ENCODE results near the gene SYCP2L.
"Not testable (repeated sequence)": the region's sequence is repeated elsewhere in the genome, so short reads cannot be mapped to it uniquely, and the experiment has no call there.

Gene SYCP2L

GRCh38 chr6:10880366-10880765 is 6.5 kb upstream of the SYCP2L start:
- H3K18ac ChIP-seq (ENCODE audit: low read length): no peak overlapping the region
- WGBS (ENCODE audit: extremely low coverage, insufficient coverage, low lambda C conversion rate): no CpG with 5 or more reads among the region's 2 CpGs
- no peak overlapping the region for H2BK5ac ChIP-seq (ENCODE audit: low read length)
- no peak overlapping the region for H2BK15ac ChIP-seq (replicated peaks; ENCODE audit: low read depth)
- peaks cover 24% of the 10 kb centered on the region for H3K27me3 ChIP-seq (ENCODE audit: insufficient read depth, low read length, poor library complexity)
- H4K8ac ChIP-seq (ENCODE audit: low read depth, low read length): no peak overlapping the region
- no peak for DNase-seq
- no peak overlapping the region for H3K9ac ChIP-seq (ENCODE audit: low read length)
- H3K4ac ChIP-seq (ENCODE audit: low read depth, low read length): no peak overlapping the region
- no peak overlapping the region for H3K23ac ChIP-seq (ENCODE audit: low read length)
- H3K27ac ChIP-seq (ENCODE audit: low read depth, low read length): no peak overlapping the region
- H3K4me3 ChIP-seq (ENCODE audit: low read length): no peak overlapping the region
- H2AK5ac ChIP-seq (ENCODE audit: low read length): no peak overlapping the region
- H3K4me1 ChIP-seq (ENCODE audit: control insufficient read depth, low read depth, low read length): no peaks in the 10 kb centered on the region
- H2BK120ac ChIP-seq (ENCODE audit: low read depth, low read length): no peak overlapping the region
- H4K5ac ChIP-seq (ENCODE audit: low read length): no peak overlapping the region
- no peaks in the 10 kb centered on the region for H3K79me2 ChIP-seq (ENCODE audit: control insufficient read depth, insufficient read depth, low read length)
- H3K79me1 ChIP-seq (ENCODE audit: low read length): no peaks in the 10 kb centered on the region
- no peaks in the 10 kb centered on the region for H3K36me3 ChIP-seq (ENCODE audit: control insufficient read depth, insufficient read depth, low read length)
- no peak overlapping the region for H3K4me2 ChIP-seq (ENCODE audit: low read length)
- H3K56ac ChIP-seq (ENCODE audit: low read length): no peak overlapping the region

GRCh38 chr6:10882253-10882630 is 4.6 kb upstream of the SYCP2L start:
- H2AK5ac ChIP-seq (ENCODE audit: low read length); H3K27ac ChIP-seq (ENCODE audit: low read depth, low read length); H3K4ac ChIP-seq (ENCODE audit: low read depth, low read length); H3K23ac ChIP-seq (ENCODE audit: low read length); H4K5ac ChIP-seq (ENCODE audit: low read length); H3K56ac ChIP-seq (ENCODE audit: low read length); H2BK15ac ChIP-seq (replicated peaks; ENCODE audit: low read depth); H3K79me1 ChIP-seq (ENCODE audit: low read length); H3K4me3 ChIP-seq (ENCODE audit: low read length); H3K4me1 ChIP-seq (ENCODE audit: control insufficient read depth, low read depth, low read length); H3K9ac ChIP-seq (ENCODE audit: low read length); H2BK5ac ChIP-seq (ENCODE audit: low read length); H3K18ac ChIP-seq (ENCODE audit: low read length); H2BK120ac ChIP-seq (ENCODE audit: low read depth, low read length); H4K8ac ChIP-seq (ENCODE audit: low read depth, low read length); H3K79me2 ChIP-seq (ENCODE audit: control insufficient read depth, insufficient read depth, low read length); H3K36me3 ChIP-seq (ENCODE audit: control insufficient read depth, insufficient read depth, low read length): not testable (repeated sequence)
- Histone ChIP-seq H3K4me2 (ENCODE audit: low read length) (peak overlapping the region; percentile 77), H3K27me3 (ENCODE audit: insufficient read depth, low read length, poor library complexity) (peaks cover 24% of the 10 kb centered on the region)
- DNase-seq: peak; percentile 10
- WGBS (ENCODE audit: extremely low coverage, insufficient coverage, low lambda C conversion rate): no CpG with 5 or more reads among the region's 14 CpGs

- Histone ChIP-seq H3K23ac (ENCODE audit: low read length) (no peak overlapping the region), H3K56ac (ENCODE audit: low read length) (peak overlapping the region; percentile 76), H3K4me1 (ENCODE audit: control insufficient read depth, low read depth, low read length) (no peaks in the 10 kb centered on the region), H2BK120ac (ENCODE audit: low read depth, low read length) (no peak overlapping the region), H4K8ac (ENCODE audit: low read depth, low read length) (no peak overlapping the region), H4K5ac (ENCODE audit: low read length) (no peak overlapping the region), H3K79me1 (ENCODE audit: low read length) (no peaks in the 10 kb centered on the region), H3K4me3 (ENCODE audit: low read length) (peak overlapping the region; percentile 18), H3K9ac (ENCODE audit: low read length) (peak overlapping the region; percentile 54), H2BK15ac (replicated peaks; ENCODE audit: low read depth) (no peak overlapping the region), H3K27ac (ENCODE audit: low read depth, low read length) (no peak overlapping the region), H3K4me2 (ENCODE audit: low read length) (peak overlapping the region; percentile 77), H3K27me3 (ENCODE audit: insufficient read depth, low read length, poor library complexity) (peaks cover 24% of the 10 kb centered on the region), H2BK5ac (ENCODE audit: low read length) (no peak overlapping the region), H2AK5ac (ENCODE audit: low read length) (no peak overlapping the region), H3K18ac (ENCODE audit: low read length) (no peak overlapping the region), H3K36me3 (ENCODE audit: control insufficient read depth, insufficient read depth, low read length) (no peaks in the 10 kb centered on the region), H3K4ac (ENCODE audit: low read depth, low read length) (no peak overlapping the region), H3K79me2 (ENCODE audit: control insufficient read depth, insufficient read depth, low read length) (no peaks in the 10 kb centered on the region)
- no CpG with 5 or more reads among the region's 28 CpGs for WGBS (ENCODE audit: extremely low coverage, insufficient coverage, low lambda C conversion rate)
- DNase-seq: peak; percentile 58
Observed at GRCh38 chr6:10882657-10883171, 4.1 kb upstream of the SYCP2L start.

- Histone ChIP-seq H4K5ac (ENCODE audit: low read length) (no peak overlapping the region), H3K56ac (ENCODE audit: low read length) (peak overlapping the region; percentile 39), H3K23ac (ENCODE audit: low read length) (no peak overlapping the region), H2AK5ac (ENCODE audit: low read length) (no peak overlapping the region), H3K79me1 (ENCODE audit: low read length) (no peaks in the 10 kb centered on the region), H2BK5ac (ENCODE audit: low read length) (no peak overlapping the region), H3K27ac (ENCODE audit: low read depth, low read length) (no peak overlapping the region), H2BK15ac (replicated peaks; ENCODE audit: low read depth) (no peak overlapping the region), H3K4me3 (ENCODE audit: low read length) (no peak overlapping the region), H3K79me2 (ENCODE audit: control insufficient read depth, insufficient read depth, low read length) (no peaks in the 10 kb centered on the region), H3K18ac (ENCODE audit: low read length) (no peak overlapping the region), H3K9ac (ENCODE audit: low read length) (no peak overlapping the region), H3K36me3 (ENCODE audit: control insufficient read depth, insufficient read depth, low read length) (no peaks in the 10 kb centered on the region), H3K4ac (ENCODE audit: low read depth, low read length) (no peak overlapping the region), H3K4me1 (ENCODE audit: control insufficient read depth, low read depth, low read length) (no peaks in the 10 kb centered on the region), H2BK120ac (ENCODE audit: low read depth, low read length) (no peak overlapping the region), H4K8ac (ENCODE audit: low read depth, low read length) (no peak overlapping the region), H3K27me3 (ENCODE audit: insufficient read depth, low read length, poor library complexity) (peaks cover 24% of the 10 kb centered on the region), H3K4me2 (ENCODE audit: low read length) (peak overlapping the region; percentile 39)
- WGBS (ENCODE audit: extremely low coverage, insufficient coverage, low lambda C conversion rate): no CpG with 5 or more reads among the region's 51 CpGs
- peak; percentile 27 for DNase-seq
Observed at GRCh38 chr6:10883312-10884244, 3.3 kb upstream of the SYCP2L start.

GRCh38 chr6:10884245-10884972 is 2.4 kb upstream of the SYCP2L start:
- no peak overlapping the region for H3K27ac ChIP-seq (ENCODE audit: low read depth, low read length)
- no peaks in the 10 kb centered on the region for H3K79me2 ChIP-seq (ENCODE audit: control insufficient read depth, insufficient read depth, low read length)
- H2AK5ac ChIP-seq (ENCODE audit: low read length): no peak overlapping the region
- H3K18ac ChIP-seq (ENCODE audit: low read length): no peak overlapping the region
- peak; percentile 36 for DNase-seq
- H2BK120ac ChIP-seq (ENCODE audit: low read depth, low read length): no peak overlapping the region
- no peaks in the 10 kb centered on the region for H3K4me1 ChIP-seq (ENCODE audit: control insufficient read depth, low read depth, low read length)
- H3K4me3 ChIP-seq (ENCODE audit: low read length): no peak overlapping the region
- H3K56ac ChIP-seq (ENCODE audit: low read length): no peak overlapping the region
- H3K4ac ChIP-seq (ENCODE audit: low read depth, low read length): no peak overlapping the region
- peaks cover 24% of the 10 kb centered on the region for H3K27me3 ChIP-seq (ENCODE audit: insufficient read depth, low read length, poor library complexity)
- no peak overlapping the region for H2BK5ac ChIP-seq (ENCODE audit: low read length)
- no CpG with 5 or more reads among the region's 24 CpGs for WGBS (ENCODE audit: extremely low coverage, insufficient coverage, low lambda C conversion rate)
- H4K8ac ChIP-seq (ENCODE audit: low read depth, low read length): no peak overlapping the region
- no peak overlapping the region for H2BK15ac ChIP-seq (replicated peaks; ENCODE audit: low read depth)
- no peaks in the 10 kb centered on the region for H3K79me1 ChIP-seq (ENCODE audit: low read length)
- H3K23ac ChIP-seq (ENCODE audit: low read length): no peak overlapping the region
- no peak overlapping the region for H4K5ac ChIP-seq (ENCODE audit: low read length)
- no peaks in the 10 kb centered on the region for H3K36me3 ChIP-seq (ENCODE audit: control insufficient read depth, insufficient read depth, low read length)
- no peak overlapping the region for H3K9ac ChIP-seq (ENCODE audit: low read length)
- H3K4me2 ChIP-seq (ENCODE audit: low read length): no peak overlapping the region

Data from mesendoderm (in vitro differentiated cells).